Keratinocyte (primary cell): ENCODE data around the gene STK4. TPM values are rescaled to one million over a fixed set of nuclear protein-coding genes. Genes with fewer than 3 reads are reported as not detected.

Experiments
- DNase-seq: peaks from one replicate; pipeline ENCODE4 v3.0.0-alpha.2; 2011; ENCODE audit warnings: low read depth, missing footprints, low spot score
- FAIRE-seq: peaks from 2 replicates; lab custom pipeline; 2011; peaks lifted over from hg19 to GRCh38; lab: Jason Lieb, UNC
- H2AFZ ChIP-seq: 2 replicates; pipeline ENCODE4 v1.6.0; 2012; ENCODE audit warnings: low read length, control low read depth, inconsistent platforms; ENCODE audit not compliant: control insufficient read depth
- H3K27ac ChIP-seq: 2 replicates; pipeline ENCODE4 v1.5.1; 2011; ENCODE audit warnings: low read length; ENCODE audit not compliant: control insufficient read depth, insufficient read depth
- H3K27me3 ChIP-seq: 3 replicates; pipeline ENCODE4 v1.6.0; 2011; ENCODE audit warnings: low read length; ENCODE audit not compliant: control insufficient read depth, insufficient read depth; ENCODE audit errors: extremely low read depth
- H3K36me3 ChIP-seq, 2 experiments: 2 replicates in 1 of 2; 3 replicates in 1 of 2; pipeline ENCODE4 v1.5.1; 2011; ENCODE audit warnings: low read length in 2 of 2, mild to moderate bottlenecking in 1 of 2; ENCODE audit not compliant: control insufficient read depth in 2 of 2, insufficient read depth in 2 of 2; ENCODE audit errors: extremely low read depth in 1 of 2
- H3K4me1 ChIP-seq: 3 replicates; pipeline ENCODE4 v1.5.1; 2011; ENCODE audit warnings: low read length; ENCODE audit not compliant: control insufficient read depth, insufficient read depth; ENCODE audit errors: extremely low read depth
- H3K4me2 ChIP-seq: 3 replicates; pipeline ENCODE4 v1.6.0; 2011; ENCODE audit warnings: low read depth, low read length; ENCODE audit not compliant: control insufficient read depth, insufficient read depth; ENCODE audit errors: extremely low read depth
- H3K4me3 ChIP-seq, 3 experiments: fragments of 200-600 bp in 1 of 3; sonication (generic) in 1 of 3; 2 replicates in 2 of 3; 3 replicates in 1 of 3; pipeline ENCODE4 v1.5.1; 2011 to 2016; ENCODE audit warnings: low read length in 3 of 3, mild to moderate bottlenecking in 3 of 3, control low read depth in 2 of 3, inconsistent platforms in 1 of 3, low read depth in 1 of 3, mixed read lengths in 1 of 3, mixed run types in 1 of 3, moderate library complexity in 1 of 3; ENCODE audit not compliant: control insufficient read depth in 2 of 3, insufficient read depth in 2 of 3; ENCODE audit errors: extremely low read depth in 1 of 3
- H3K79me2 ChIP-seq: 2 replicates; pipeline ENCODE4 v1.6.0; 2012; ENCODE audit warnings: low read length; ENCODE audit not compliant: control insufficient read depth, insufficient read depth
- H3K9ac ChIP-seq: 3 replicates; pipeline ENCODE4 v1.6.0; 2011; ENCODE audit warnings: low read length; ENCODE audit not compliant: control insufficient read depth, insufficient read depth; ENCODE audit errors: extremely low read depth
- H3K9me1 ChIP-seq: 3 replicates; pipeline ENCODE4 v1.6.0; 2011; ENCODE audit warnings: low read length; ENCODE audit not compliant: control insufficient read depth, insufficient read depth; ENCODE audit errors: extremely low read depth
- H3K9me3 ChIP-seq: 2 replicates; pipeline ENCODE4 v1.5.1; 2012; ENCODE audit warnings: low read depth, low read length; ENCODE audit not compliant: control insufficient read depth
- H4K20me1 ChIP-seq: 3 replicates; pipeline ENCODE4 v1.6.0; 2011; ENCODE audit warnings: low read length; ENCODE audit not compliant: control insufficient read depth, insufficient read depth; ENCODE audit errors: extremely low read depth
- EZH2 ChIP-seq: IDR thresholded peaks from one replicate; pipeline ENCODE4 v1.6.1; 2012; ENCODE audit warnings: inconsistent platforms, mild to moderate bottlenecking, low read length, moderate library complexity
- dilution Hi-C: fragments of 300-500 bp; cut with MboI; formaldehyde crosslinking; loops from one replicate; pipeline ENCODE4 v1.7.0; 2020; ENCODE audit warnings: low sequenced_read_pairs; ENCODE audit not compliant: extremely low pct_ligation_motif_present
- polyA plus RNA-seq, 5 experiments: library from polyadenylated mRNA; depleted of rRNA in 3 of 5; stranded (reverse) in 3 of 5; stranded (forward) in 1 of 5; unstranded in 1 of 5; fragments of >200 nt; gene quantifications; 1 replicate in 1 of 5; 2 replicates in 3 of 5; 3 replicates in 1 of 5; pipeline versions ENCODE4 v1.2.1 to v1.2.3, GENCODE V29; 2011 to 2012; ENCODE audit warnings: missing spikeins in 2 of 5, low read depth in 1 of 5, low replicate concordance in 1 of 5
- TF ChIP-seq, protein P1 (sequence below), 3 experiments: IDR thresholded peaks in 1 of 3; conservative IDR thresholded peaks in 1 of 3; optimal IDR thresholded peaks in 1 of 3; 2 replicates in 2 of 3; 3 replicates in 1 of 3; pipeline versions ENCODE3 to v1.5.1; 2011; ENCODE audit warnings: low read length in 3 of 3, mild to moderate bottlenecking in 3 of 3, moderate library complexity in 2 of 3, control low read depth in 1 of 3, inconsistent platforms in 1 of 3; ENCODE audit not compliant: insufficient read depth in 2 of 3; ENCODE audit errors: extremely low read depth in 1 of 3

Gene STK4
- polyA plus RNA-seq, 1 donor (not counting 4 experiments of a cell fraction or from before 2014, with no cell fraction given) = 30.5 TPM

DNA sequence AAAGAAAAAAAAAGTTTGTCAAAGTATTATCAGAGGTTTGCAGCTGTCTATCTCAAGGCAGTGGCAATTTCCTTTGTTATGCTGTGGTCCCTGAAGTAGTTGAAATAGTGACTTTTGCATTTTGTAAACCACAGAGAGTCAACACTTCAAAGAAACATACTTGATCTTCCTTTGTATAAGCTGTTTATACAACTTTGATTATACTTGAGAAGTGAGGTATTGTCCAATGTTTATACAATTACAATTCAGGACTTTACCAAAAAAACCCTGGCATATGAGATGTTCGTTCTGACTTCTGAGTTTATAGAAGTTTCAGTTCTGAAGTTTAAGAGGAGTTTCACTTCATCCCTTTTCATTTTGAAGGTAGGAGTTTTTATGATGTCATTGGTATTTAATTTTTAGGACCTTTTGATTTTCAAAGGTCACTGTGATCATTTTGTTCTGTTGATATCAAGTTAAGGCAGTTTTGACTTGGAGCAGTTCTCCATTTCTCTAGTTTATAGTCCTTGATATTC, 4.0 kb downstream of the STK4 start:
- Histone ChIP-seq H3K4me3 (no peak overlapping the region), H3K9me1 (no peaks in the 10 kb centered on the region), H4K20me1 (no peaks in the 10 kb centered on the region), H3K9ac (no peak overlapping the region), H3K36me3 (peaks cover 11 to 16% of the 10 kb centered on the region in 2 experiments), H2AFZ (no peak overlapping the region), H3K9me3 (no peaks in the 10 kb centered on the region), H3K79me2 (peaks cover 56% of the 10 kb centered on the region), H3K27ac (no peak overlapping the region), H3K4me2 (no peak overlapping the region), H3K4me1 (peaks cover 35% of the 10 kb centered on the region), H3K27me3 (no peaks in the 10 kb centered on the region)
- dilution Hi-C loops = no loop called here
- no peak for TF ChIP-seq EZH2
- TF ChIP-seq, protein P1, sequence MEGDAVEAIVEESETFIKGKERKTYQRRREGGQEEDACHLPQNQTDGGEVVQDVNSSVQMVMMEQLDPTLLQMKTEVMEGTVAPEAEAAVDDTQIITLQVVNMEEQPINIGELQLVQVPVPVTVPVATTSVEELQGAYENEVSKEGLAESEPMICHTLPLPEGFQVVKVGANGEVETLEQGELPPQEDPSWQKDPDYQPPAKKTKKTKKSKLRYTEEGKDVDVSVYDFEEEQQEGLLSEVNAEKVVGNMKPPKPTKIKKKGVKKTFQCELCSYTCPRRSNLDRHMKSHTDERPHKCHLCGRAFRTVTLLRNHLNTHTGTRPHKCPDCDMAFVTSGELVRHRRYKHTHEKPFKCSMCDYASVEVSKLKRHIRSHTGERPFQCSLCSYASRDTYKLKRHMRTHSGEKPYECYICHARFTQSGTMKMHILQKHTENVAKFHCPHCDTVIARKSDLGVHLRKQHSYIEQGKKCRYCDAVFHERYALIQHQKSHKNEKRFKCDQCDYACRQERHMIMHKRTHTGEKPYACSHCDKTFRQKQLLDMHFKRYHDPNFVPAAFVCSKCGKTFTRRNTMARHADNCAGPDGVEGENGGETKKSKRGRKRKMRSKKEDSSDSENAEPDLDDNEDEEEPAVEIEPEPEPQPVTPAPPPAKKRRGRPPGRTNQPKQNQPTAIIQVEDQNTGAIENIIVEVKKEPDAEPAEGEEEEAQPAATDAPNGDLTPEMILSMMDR (optimal IDR thresholded peaks at IDR 0.05 in 1 of 3, IDR thresholded peaks at IDR 0.05 in 1 of 3, conservative IDR thresholded peaks at IDR 0.05 in 1 of 3; ENCODE audit: extremely low read depth in 1 of 3, insufficient read depth in 2 of 3, low read length in 3 of 3) = no peak
- FAIRE-seq (no peak), DNase-seq (no peak)

DNA sequence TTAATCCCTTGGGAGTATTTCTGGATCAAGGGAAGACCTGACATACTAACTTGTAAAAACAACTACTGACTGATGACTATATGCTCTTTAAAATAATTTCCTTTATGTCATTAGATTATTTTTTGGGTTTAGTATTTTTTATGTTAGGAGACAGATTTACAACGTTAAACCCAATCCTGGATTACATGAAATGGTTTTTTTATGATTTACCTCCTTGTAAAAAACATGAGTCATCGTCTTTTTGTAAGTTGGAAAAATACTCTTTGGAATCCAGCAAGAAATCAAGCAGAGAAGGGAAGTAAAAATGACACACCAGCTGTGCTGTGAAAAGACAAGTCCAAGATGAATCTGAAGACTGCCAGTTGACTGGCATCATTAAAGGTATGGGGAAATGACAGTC, 6.7 kb downstream of the STK4 start:
- Histone ChIP-seq H3K4me3 (no peak overlapping the region), H3K4me2 (no peak overlapping the region), H3K27ac (no peak overlapping the region), H3K9ac (no peak overlapping the region), H3K9me3 (no peaks in the 10 kb centered on the region), H3K36me3 (peaks cover 11 to 18% of the 10 kb centered on the region in 2 experiments), H3K9me1 (no peaks in the 10 kb centered on the region), H4K20me1 (no peaks in the 10 kb centered on the region), H3K79me2 (peaks cover 39% of the 10 kb centered on the region), H3K4me1 (peaks cover 17% of the 10 kb centered on the region), H3K27me3 (no peaks in the 10 kb centered on the region), H2AFZ (no peak overlapping the region)
- DNase-seq = no peak
- dilution Hi-C loops = no loop called here
- TF ChIP-seq, protein P1 (optimal IDR thresholded peaks at IDR 0.05 in 1 of 3, IDR thresholded peaks at IDR 0.05 in 1 of 3, conservative IDR thresholded peaks at IDR 0.05 in 1 of 3; ENCODE audit: extremely low read depth in 1 of 3, insufficient read depth in 2 of 3, low read length in 3 of 3) = no peak
- TF ChIP-seq EZH2 = no peak
- no peak for FAIRE-seq
